Measurements from ENCODE around the gene TECRL.

TECRL gene

GRCh38 chr4:64353904-64354303, 55.3 kb downstream of the TECRL start:
- H2AFZ ChIP-seq (ENCODE audit: low read depth, low read length) = no peak overlapping the region
- H3K9me3 ChIP-seq (ENCODE audit: insufficient read depth, low read length) = no peaks in the 10 kb centered on the region
- H4K20me1 ChIP-seq (ENCODE audit: insufficient read depth, low read length) = no peaks in the 10 kb centered on the region
- no peak overlapping the region for H3K4me2 ChIP-seq (ENCODE audit: low read length)
- no peaks in the 10 kb centered on the region for H3K79me2 ChIP-seq (ENCODE audit: low read length)
- no peaks in the 10 kb centered on the region for H3K27me3 ChIP-seq (ENCODE audit: low read depth, low read length)
- no peak overlapping the region for H3K27ac ChIP-seq (ENCODE audit: low read length)
- H3K9ac ChIP-seq (ENCODE audit: low read length) = no peak overlapping the region
- H3K36me3 ChIP-seq (replicated peaks; ENCODE audit: low read depth, low read length) = no peaks in the 10 kb centered on the region
- TF ChIP-seq EZH2phosphoT487 (IDR thresholded peaks at IDR 0.05; ENCODE audit: low read depth) (no peak), CTCF (IDR thresholded peaks at IDR 0.05; ENCODE audit: low read depth, low read length) (no peak)
- no peak overlapping the region for H3K4me3 ChIP-seq (ENCODE audit: low read length)
- H3K4me1 ChIP-seq (ENCODE audit: low read length) = no peaks in the 10 kb centered on the region

DNA sequence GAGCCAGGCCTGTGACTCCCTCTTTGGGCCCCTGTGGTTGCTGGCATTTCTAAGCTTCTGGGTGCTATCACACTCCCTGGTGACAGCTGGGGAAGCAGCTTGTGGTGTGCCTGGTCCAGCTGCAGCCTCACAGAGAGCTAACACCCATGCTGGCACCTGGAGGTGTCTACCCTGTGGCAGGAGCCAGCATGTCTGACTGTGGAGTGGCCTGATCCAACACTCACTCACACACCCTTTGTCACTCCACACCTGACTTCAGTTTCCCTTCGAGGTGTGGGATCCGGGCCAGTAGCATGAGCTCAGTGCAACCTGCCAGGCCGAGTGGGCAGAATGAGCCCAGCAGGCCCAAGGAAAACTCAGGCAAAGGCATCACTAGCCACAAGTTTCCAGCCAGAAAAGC, 67.5 kb downstream of the TECRL start:
- Histone ChIP-seq H3K4me3 (ENCODE audit: low read length) (no peak overlapping the region), H3K27me3 (ENCODE audit: low read depth, low read length) (no peaks in the 10 kb centered on the region), H4K20me1 (ENCODE audit: insufficient read depth, low read length) (no peaks in the 10 kb centered on the region), H3K79me2 (ENCODE audit: low read length) (no peaks in the 10 kb centered on the region), H3K4me2 (ENCODE audit: low read length) (no peak overlapping the region), H3K4me1 (ENCODE audit: low read length) (no peaks in the 10 kb centered on the region), H3K9ac (ENCODE audit: low read length) (no peak overlapping the region), H3K36me3 (replicated peaks; ENCODE audit: low read depth, low read length) (no peaks in the 10 kb centered on the region), H3K9me3 (ENCODE audit: insufficient read depth, low read length) (no peaks in the 10 kb centered on the region), H3K27ac (ENCODE audit: low read length) (no peak overlapping the region), H2AFZ (ENCODE audit: low read depth, low read length) (no peak overlapping the region)
- no peak for TF ChIP-seq EZH2phosphoT487 (IDR thresholded peaks at IDR 0.05; ENCODE audit: low read depth)
- TF ChIP-seq CTCF (IDR thresholded peaks at IDR 0.05; ENCODE audit: low read depth, low read length) = no peak

DNA sequence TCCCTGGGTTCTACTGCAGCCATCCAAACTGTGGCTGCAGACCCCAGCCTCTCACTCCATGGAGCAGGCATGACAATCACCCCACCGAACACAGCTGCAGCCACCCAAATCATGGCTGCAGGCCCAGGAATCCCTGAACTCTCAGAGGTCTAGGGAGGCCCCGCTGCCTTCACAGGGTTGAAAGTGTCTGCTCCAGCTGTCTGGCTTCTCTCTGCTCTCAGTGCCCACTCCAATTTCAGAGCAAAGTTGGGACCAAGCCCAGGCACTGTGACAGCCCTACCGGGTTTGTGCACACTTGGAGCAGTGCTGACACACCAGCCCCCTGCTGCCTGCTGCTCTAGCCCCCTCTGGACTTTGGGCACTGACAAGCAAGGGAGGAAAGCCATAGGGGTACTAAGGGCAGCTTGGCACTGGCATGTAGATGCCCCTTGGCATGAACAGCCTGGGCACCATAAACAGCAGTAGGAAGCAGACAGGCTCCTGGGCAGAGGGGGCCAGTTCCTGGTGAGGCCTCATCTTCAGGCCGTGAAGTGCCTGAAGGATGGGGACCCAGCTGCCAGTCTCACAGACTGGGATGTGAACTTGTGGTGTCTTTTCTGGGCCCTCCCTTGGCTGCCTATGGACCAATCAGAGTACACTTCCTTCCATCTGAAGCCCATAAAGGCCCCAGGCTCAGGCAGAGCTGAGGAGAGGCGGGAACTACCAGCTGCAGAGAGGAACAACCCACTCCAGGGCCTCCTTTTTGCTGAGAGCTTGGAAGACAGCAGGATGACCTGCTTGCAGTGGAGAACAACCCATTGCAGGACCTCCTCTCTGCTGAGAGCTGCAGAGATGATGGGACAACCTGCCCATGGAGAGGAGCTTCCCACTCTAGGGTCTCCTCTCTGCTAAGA, 68.8 kb downstream of the TECRL start:
- Histone ChIP-seq H3K4me1 (ENCODE audit: low read length) (no peaks in the 10 kb centered on the region), H3K36me3 (replicated peaks; ENCODE audit: low read depth, low read length) (no peaks in the 10 kb centered on the region), H3K27ac (ENCODE audit: low read length) (no peak overlapping the region), H3K9me3 (ENCODE audit: insufficient read depth, low read length) (no peaks in the 10 kb centered on the region), H3K27me3 (ENCODE audit: low read depth, low read length) (no peaks in the 10 kb centered on the region), H3K4me3 (ENCODE audit: low read length) (no peak overlapping the region), H2AFZ (ENCODE audit: low read depth, low read length) (no peak overlapping the region), H4K20me1 (ENCODE audit: insufficient read depth, low read length) (no peaks in the 10 kb centered on the region), H3K4me2 (ENCODE audit: low read length) (no peak overlapping the region), H3K79me2 (ENCODE audit: low read length) (no peaks in the 10 kb centered on the region), H3K9ac (ENCODE audit: low read length) (no peak overlapping the region)
- TF ChIP-seq CTCF (IDR thresholded peaks at IDR 0.05; ENCODE audit: low read depth, low read length) (no peak), EZH2phosphoT487 (IDR thresholded peaks at IDR 0.05; ENCODE audit: low read depth) (no peak)

- Histone ChIP-seq H4K20me1 (ENCODE audit: insufficient read depth, low read length) (no peaks in the 10 kb centered on the region), H3K4me3 (ENCODE audit: low read length) (no peak overlapping the region), H3K79me2 (ENCODE audit: low read length) (no peaks in the 10 kb centered on the region), H3K4me1 (ENCODE audit: low read length) (no peaks in the 10 kb centered on the region), H3K27me3 (ENCODE audit: low read depth, low read length) (no peaks in the 10 kb centered on the region), H3K36me3 (replicated peaks; ENCODE audit: low read depth, low read length) (no peaks in the 10 kb centered on the region), H3K9me3 (ENCODE audit: insufficient read depth, low read length) (no peaks in the 10 kb centered on the region), H2AFZ (ENCODE audit: low read depth, low read length) (no peak overlapping the region), H3K4me2 (ENCODE audit: low read length) (no peak overlapping the region), H3K27ac (ENCODE audit: low read length) (no peak overlapping the region), H3K9ac (ENCODE audit: low read length) (no peak overlapping the region)
- TF ChIP-seq EZH2phosphoT487 (IDR thresholded peaks at IDR 0.05; ENCODE audit: low read depth) (no peak), CTCF (IDR thresholded peaks at IDR 0.05; ENCODE audit: low read depth, low read length) (no peak)
Observed at GRCh38 chr4:64334964-64335363, 74.3 kb downstream of the TECRL start.
